ENCODE measurements around the gene ZGRF1. TPM values are rescaled to one million over a fixed set of nuclear protein-coding genes. Genes with fewer than 3 reads are reported as not detected.
A peak's percentile ranks its signal among the peaks of the same experiment; 100 is the strongest.
"Not testable (repeated sequence)": the region's sequence is repeated elsewhere in the genome, so short reads cannot be mapped to it uniquely, and the experiment has no call there.

The ZGRF1 gene
- polyA plus RNA-seq, 2 of the 4 experiments (the other 2 are of a cell fraction) = 5.4 to 7.4 TPM

DNA sequence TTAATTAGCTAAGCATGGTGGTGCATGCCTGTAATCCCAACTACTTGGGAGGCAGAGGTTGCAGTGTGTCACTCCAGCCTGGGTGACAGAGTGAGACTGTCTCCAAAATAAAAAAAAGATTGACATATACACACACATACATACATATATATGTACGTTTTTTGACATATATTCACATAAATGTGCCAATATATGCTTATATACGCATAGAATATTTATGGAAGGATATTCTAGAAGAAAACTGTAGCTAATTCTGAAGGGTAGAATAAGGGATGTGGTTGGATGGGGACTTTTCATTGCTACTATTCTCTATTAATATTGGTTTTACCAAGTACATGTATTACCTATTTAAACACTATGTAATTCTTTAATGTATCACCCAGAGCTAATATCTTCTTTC, 19.7 kb downstream of the ZGRF1 start:
- no peak for ATAC-seq
- no peaks in the 10 kb centered on the region for H3K4me1 ChIP-seq
- no peak overlapping the region for H3K27ac ChIP-seq
- no peak overlapping the region for H3K4me2 ChIP-seq
- H3K4me3 ChIP-seq = no peak overlapping the region
- no peak for DNase-seq (ENCODE audit: low read depth in 1 of 2, low spot score in 1 of 2)
- TF ChIP-seq, protein P1, sequence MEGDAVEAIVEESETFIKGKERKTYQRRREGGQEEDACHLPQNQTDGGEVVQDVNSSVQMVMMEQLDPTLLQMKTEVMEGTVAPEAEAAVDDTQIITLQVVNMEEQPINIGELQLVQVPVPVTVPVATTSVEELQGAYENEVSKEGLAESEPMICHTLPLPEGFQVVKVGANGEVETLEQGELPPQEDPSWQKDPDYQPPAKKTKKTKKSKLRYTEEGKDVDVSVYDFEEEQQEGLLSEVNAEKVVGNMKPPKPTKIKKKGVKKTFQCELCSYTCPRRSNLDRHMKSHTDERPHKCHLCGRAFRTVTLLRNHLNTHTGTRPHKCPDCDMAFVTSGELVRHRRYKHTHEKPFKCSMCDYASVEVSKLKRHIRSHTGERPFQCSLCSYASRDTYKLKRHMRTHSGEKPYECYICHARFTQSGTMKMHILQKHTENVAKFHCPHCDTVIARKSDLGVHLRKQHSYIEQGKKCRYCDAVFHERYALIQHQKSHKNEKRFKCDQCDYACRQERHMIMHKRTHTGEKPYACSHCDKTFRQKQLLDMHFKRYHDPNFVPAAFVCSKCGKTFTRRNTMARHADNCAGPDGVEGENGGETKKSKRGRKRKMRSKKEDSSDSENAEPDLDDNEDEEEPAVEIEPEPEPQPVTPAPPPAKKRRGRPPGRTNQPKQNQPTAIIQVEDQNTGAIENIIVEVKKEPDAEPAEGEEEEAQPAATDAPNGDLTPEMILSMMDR (IDR thresholded peaks at IDR 0.05) = no peak
- TF ChIP-seq JUNB (IDR thresholded peaks at IDR 0.05) = no peak
- TF ChIP-seq NPAS2 (CRISPR knock-in tag; IDR thresholded peaks at IDR 0.05; ENCODE audit: borderline replicate concordance) = no peak
- TF ChIP-seq JUN (IDR thresholded peaks at IDR 0.05) = no peak
- TF ChIP-seq, protein P2, sequence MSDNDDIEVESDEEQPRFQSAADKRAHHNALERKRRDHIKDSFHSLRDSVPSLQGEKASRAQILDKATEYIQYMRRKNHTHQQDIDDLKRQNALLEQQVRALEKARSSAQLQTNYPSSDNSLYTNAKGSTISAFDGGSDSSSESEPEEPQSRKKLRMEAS (IDR thresholded peaks at IDR 0.05) = no peak
- TF ChIP-seq ZNF302 (CRISPR knock-in tag; IDR thresholded peaks at IDR 0.05) = no peak
- TF ChIP-seq HDAC2 (IDR thresholded peaks at IDR 0.05) = no peak
- TF ChIP-seq TP53 (CRISPR knock-in tag; IDR thresholded peaks at IDR 0.05) = no peak
- TF ChIP-seq NR3C1 (IDR thresholded peaks at IDR 0.05) = no peak
- no peak for TF ChIP-seq PHF8 (IDR thresholded peaks at IDR 0.05; ENCODE audit: borderline replicate concordance, low read depth)
- H3K9me3 ChIP-seq = no peaks in the 10 kb centered on the region
- CTCF ChIA-PET = interaction anchor here (2.2 kb wide), 1 partner anchor 289 kb away, joined by 6 read pairs; no protein-coding TSS in a partner anchor
- POLR2A ChIA-PET = no interaction called here
- WGBS (ENCODE audit: missing lambda C conversion rate) = 88% methylated on average over 2 of the region's 2 CpGs
- no peak for FAIRE-seq

DNA sequence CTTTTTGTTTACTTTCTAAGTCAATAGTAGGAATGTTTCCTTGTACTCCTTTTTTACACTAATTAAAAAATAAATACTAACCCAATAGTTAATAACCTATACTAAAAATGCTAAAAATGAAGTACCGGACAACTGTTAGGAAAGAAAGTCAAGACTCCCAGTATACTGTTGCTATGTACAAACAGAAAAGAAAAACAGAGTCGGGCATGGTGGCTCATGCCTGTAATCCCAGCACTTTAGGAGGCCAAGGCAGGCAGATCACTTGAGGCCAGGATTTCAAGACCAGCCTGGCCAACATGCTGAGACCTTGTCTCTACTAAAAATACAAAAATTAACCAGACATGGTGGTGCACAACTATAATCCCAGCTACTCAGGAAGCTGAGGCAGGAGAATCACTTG, 23.9 kb downstream of the ZGRF1 start:
- DNase-seq (ENCODE audit: low read depth in 1 of 2, low spot score in 1 of 2); H3K4me3 ChIP-seq; H3K9me3 ChIP-seq; CTCF ChIA-PET; POLR2A ChIA-PET; FAIRE-seq; ATAC-seq; H3K27ac ChIP-seq; H3K4me1 ChIP-seq; H3K4me2 ChIP-seq: not testable (repeated sequence)
- 92% methylated on average over 2 of the region's 2 CpGs for WGBS (ENCODE audit: missing lambda C conversion rate)

DNA sequence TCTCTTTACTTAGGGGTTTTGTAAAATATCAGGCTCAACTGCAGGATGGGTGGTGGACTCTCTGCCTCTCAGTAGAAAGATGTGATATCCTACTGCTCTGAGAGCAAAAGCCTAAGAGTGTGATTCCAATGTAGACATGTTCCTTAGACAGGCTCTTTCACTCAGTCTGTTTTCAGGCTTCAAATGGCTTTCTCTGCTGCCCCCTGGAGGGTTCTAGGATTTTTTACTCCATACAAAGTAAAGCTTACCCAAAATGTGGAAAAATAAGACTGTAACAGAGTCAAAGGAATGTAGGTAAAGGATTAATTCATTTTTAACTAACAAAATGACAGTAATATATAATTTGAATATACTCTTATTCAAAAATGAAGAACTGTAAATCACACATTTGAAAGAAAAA, 32.1 kb downstream of the ZGRF1 start:
- H3K4me2 ChIP-seq = no peak overlapping the region
- peak; percentile 80 to 88 for ATAC-seq
- POLR2A ChIA-PET = no interaction called here

DNA sequence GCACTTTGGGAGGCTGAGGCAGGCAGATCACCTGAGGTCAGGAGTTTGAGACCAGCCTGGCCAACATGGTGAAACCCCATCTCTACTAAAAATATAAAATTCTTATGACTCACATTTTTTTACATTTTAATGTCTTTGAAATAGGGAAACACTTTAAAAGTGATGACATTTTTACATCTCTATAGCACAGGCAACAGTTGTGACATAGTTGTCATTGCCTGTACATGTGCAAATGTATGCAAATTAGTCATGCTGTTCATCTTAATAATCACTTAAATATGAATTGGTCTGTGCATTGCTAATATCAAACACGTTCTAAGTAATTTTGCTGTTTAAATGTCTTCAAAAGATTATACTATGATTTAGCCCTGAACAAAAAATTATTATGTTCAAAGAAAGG, 41.7 kb downstream of the ZGRF1 start:
- Histone ChIP-seq H3K27ac (no peak overlapping the region), H3K4me3 (no peak overlapping the region), H3K9me3 (no peaks in the 10 kb centered on the region), H3K4me2 (no peak overlapping the region), H3K4me1 (no peaks in the 10 kb centered on the region)
- ChIA-PET POLR2A (no interaction called here), CTCF (no interaction called here)
- WGBS (ENCODE audit: missing lambda C conversion rate) = 88% methylated on average over 1 of the region's 1 CpG
- no peak for FAIRE-seq
- no peak for ATAC-seq
- no peak for DNase-seq (ENCODE audit: low read depth in 1 of 2, low spot score in 1 of 2)
- TF ChIP-seq, protein P3, sequence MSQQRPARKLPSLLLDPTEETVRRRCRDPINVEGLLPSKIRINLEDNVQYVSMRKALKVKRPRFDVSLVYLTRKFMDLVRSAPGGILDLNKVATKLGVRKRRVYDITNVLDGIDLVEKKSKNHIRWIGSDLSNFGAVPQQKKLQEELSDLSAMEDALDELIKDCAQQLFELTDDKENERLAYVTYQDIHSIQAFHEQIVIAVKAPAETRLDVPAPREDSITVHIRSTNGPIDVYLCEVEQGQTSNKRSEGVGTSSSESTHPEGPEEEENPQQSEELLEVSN (IDR thresholded peaks at IDR 0.05; ENCODE audit: borderline replicate concordance, low read depth) = no peak
- no peak for TF ChIP-seq RNF2 (IDR thresholded peaks at IDR 0.05; ENCODE audit: borderline replicate concordance, low read depth)
- no peak for TF ChIP-seq CBX2 (IDR thresholded peaks at IDR 0.05; ENCODE audit: borderline replicate concordance, low read depth)
- TF ChIP-seq, protein P2 (IDR thresholded peaks at IDR 0.05) = no peak
- TF ChIP-seq MYC (IDR thresholded peaks at IDR 0.05; ENCODE audit: borderline replicate concordance, low read length) = no peak
- TF ChIP-seq EP300 (IDR thresholded peaks at IDR 0.05) = no peak
- TF ChIP-seq KDM1A (IDR thresholded peaks at IDR 0.05; ENCODE audit: low read depth) = no peak
- TF ChIP-seq CBX8 (IDR thresholded peaks at IDR 0.05) = no peak
- TF ChIP-seq ZFP36 (IDR thresholded peaks at IDR 0.05; ENCODE audit: borderline replicate concordance, partially characterized antibody) = no peak
- no peak for TF ChIP-seq GATA3 (IDR thresholded peaks at IDR 0.05; ENCODE audit: borderline replicate concordance)
- TF ChIP-seq TP53 (CRISPR knock-in tag; IDR thresholded peaks at IDR 0.05) = no peak
- no peak for TF ChIP-seq SMC3 (IDR thresholded peaks at IDR 0.05)
- TF ChIP-seq FOSL2 (IDR thresholded peaks at IDR 0.05) = no peak
- TF ChIP-seq FOSL2 (CRISPR knock-in tag; IDR thresholded peaks at IDR 0.05) = no peak
- TF ChIP-seq, protein P4, sequence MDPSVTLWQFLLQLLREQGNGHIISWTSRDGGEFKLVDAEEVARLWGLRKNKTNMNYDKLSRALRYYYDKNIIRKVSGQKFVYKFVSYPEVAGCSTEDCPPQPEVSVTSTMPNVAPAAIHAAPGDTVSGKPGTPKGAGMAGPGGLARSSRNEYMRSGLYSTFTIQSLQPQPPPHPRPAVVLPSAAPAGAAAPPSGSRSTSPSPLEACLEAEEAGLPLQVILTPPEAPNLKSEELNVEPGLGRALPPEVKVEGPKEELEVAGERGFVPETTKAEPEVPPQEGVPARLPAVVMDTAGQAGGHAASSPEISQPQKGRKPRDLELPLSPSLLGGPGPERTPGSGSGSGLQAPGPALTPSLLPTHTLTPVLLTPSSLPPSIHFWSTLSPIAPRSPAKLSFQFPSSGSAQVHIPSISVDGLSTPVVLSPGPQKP (IDR thresholded peaks at IDR 0.05; ENCODE audit: low read depth, low read length) = no peak
- TF ChIP-seq ZNF302 (CRISPR knock-in tag; IDR thresholded peaks at IDR 0.05) = no peak
- no peak for TF ChIP-seq RFX5 (IDR thresholded peaks at IDR 0.05)

More for the DNA sequence above, 32.1 kb downstream of the ZGRF1 start:
- H3K4me1 ChIP-seq = no peaks in the 10 kb centered on the region
- TF ChIP-seq SMC3 (IDR thresholded peaks at IDR 0.05) (peak; percentile 61), EHMT2 (IDR thresholded peaks at IDR 0.05; ENCODE audit: low read depth) (no peak), RAD21 (conservative IDR thresholded peaks at IDR 0.05 in 1 of 2, IDR thresholded peaks at IDR 0.05 in 1 of 2) (peak; percentile 57 to 62)
- TF ChIP-seq, protein P1 (IDR thresholded peaks at IDR 0.05) = peak; percentile 61
- FAIRE-seq = no peak
- H3K4me3 ChIP-seq = no peak overlapping the region
- CTCF ChIA-PET = interaction anchor here (0.6 to 6.2 kb wide), 14 partner anchors 11 to 337 kb away, joined by 3 to 69 read pairs (median 3); partner anchors contain the start of gene NEUROG2
- no peak overlapping the region for H3K27ac ChIP-seq
- DNase-seq (ENCODE audit: low read depth in 1 of 2, low spot score in 1 of 2) = peak; percentile 37 to 48
- H3K9me3 ChIP-seq = no peaks in the 10 kb centered on the region

Data from A549 (cell line).